GM23248 (cell line): ENCODE measurements around the gene STK16. TPM values are rescaled to one million over a fixed set of nuclear protein-coding genes. Genes with fewer than 3 reads are reported as not detected.
"Not testable (repeated sequence)": the region's sequence is repeated elsewhere in the genome, so short reads cannot be mapped to it uniquely, and the experiment has no call there.

Source experiments
- DNase-seq: peaks from one replicate; pipeline ENCODE4 v3.0.0-alpha.2; 2015
- H2AFZ ChIP-seq: fragments of 200-600 bp; sonication (generic); 2 replicates; pipeline ENCODE4 v1.6.1; 2016; ENCODE audit warnings: antibody characterized with exemption
- H3F3A ChIP-seq: fragments of 200-600 bp; sonication (generic); 2 replicates; pipeline ENCODE4 v1.6.1; 2016; ENCODE audit warnings: mild to moderate bottlenecking, antibody characterized with exemption, mixed run types; ENCODE audit not compliant: insufficient read depth
- H3K27ac ChIP-seq: fragments of 200-600 bp; sonication (generic); 2 replicates; pipeline ENCODE4 v1.5.1; 2016; ENCODE audit warnings: mild to moderate bottlenecking
- H3K27me3 ChIP-seq: fragments of 200-600 bp; sonication (generic); replicated peaks from 2 replicates; pipeline ENCODE4 v1.6.1; 2016; ENCODE audit warnings: mild to moderate bottlenecking; ENCODE audit not compliant: insufficient read depth
- H3K36me3 ChIP-seq: fragments of 200-600 bp; sonication (generic); 2 replicates; pipeline ENCODE4 v1.6.1; 2016; ENCODE audit warnings: low read depth, mild to moderate bottlenecking
- H3K4me1 ChIP-seq: fragments of 200-600 bp; sonication (generic); 2 replicates; pipeline ENCODE4 v1.6.1; 2016; ENCODE audit warnings: mild to moderate bottlenecking; ENCODE audit not compliant: insufficient read depth
- H3K4me2 ChIP-seq: fragments of 200-600 bp; sonication (generic); one replicate; pipeline ENCODE4 v1.6.1; 2016; ENCODE audit warnings: mild to moderate bottlenecking; ENCODE audit not compliant: unreplicated experiment
- H3K4me3 ChIP-seq: fragments of 200-600 bp; sonication (generic); 2 replicates; pipeline ENCODE4 v1.5.1; 2016; ENCODE audit warnings: mild to moderate bottlenecking
- H3K79me2 ChIP-seq: fragments of 200-600 bp; sonication (generic); 2 replicates; pipeline ENCODE4 v1.6.1; 2016; ENCODE audit warnings: mild to moderate bottlenecking; ENCODE audit not compliant: insufficient read depth
- H3K9ac ChIP-seq: fragments of 200-600 bp; sonication (generic); 2 replicates; pipeline ENCODE4 v1.6.1; 2016; ENCODE audit warnings: mild to moderate bottlenecking
- H3K9me2 ChIP-seq: fragments of 200-600 bp; sonication (generic); 2 replicates; pipeline ENCODE4 v1.6.1; 2016; ENCODE audit warnings: mixed run types, mild to moderate bottlenecking, moderate library complexity; ENCODE audit not compliant: insufficient read depth
- H3K9me3 ChIP-seq: fragments of 200-600 bp; sonication (generic); one replicate; pipeline ENCODE4 v1.6.1; 2017; ENCODE audit warnings: low read depth
- H4K20me1 ChIP-seq: fragments of 200-600 bp; sonication (generic); 2 replicates; pipeline ENCODE4 v1.6.0; 2016; ENCODE audit not compliant: insufficient read depth
- EZH2 ChIP-seq: fragments of 200-600 bp; sonication (generic); IDR thresholded peaks from 2 replicates; pipeline ENCODE4 v1.6.1; 2018; ENCODE audit warnings: antibody characterized with exemption, mild to moderate bottlenecking; ENCODE audit not compliant: insufficient read depth, poor library complexity, severe bottlenecking
- EZH2phosphoT487 ChIP-seq: fragments of 200-600 bp; sonication (generic); IDR thresholded peaks from 2 replicates; pipeline ENCODE4 v1.6.1; 2018; ENCODE audit warnings: antibody characterized with exemption, moderate library complexity, mild to moderate bottlenecking, low read depth; ENCODE audit not compliant: insufficient read depth
- WGBS, 2 experiments: methylation state at CpG; one replicate each; pipeline ENCODE4 v1.1.6; 2015 to 2017; ENCODE audit warnings: low lambda C conversion rate in 2 of 2, low coverage in 1 of 2; ENCODE audit errors: missing lambda C conversion rate in 2 of 2; 5-methylcytosine and 5-hydroxymethylcytosine counted together
- in situ Hi-C: fragments of 300-500 bp; cut with MboI; formaldehyde crosslinking; loops from 2 replicates; pipeline ENCODE4 v1.15.0; 2020
- polyA plus RNA-seq: library from polyadenylated mRNA; unstranded; fragments of >200 nt; fragmentation: Nextera tagmentation; extraction: Ambion mirVana; gene quantifications from 2 replicates; pipeline ENCODE4 v1.2.1, GENCODE V29; 2016
- total RNA-seq: library from RNA; depleted of rRNA; stranded (reverse); fragments of >200 nt; shearing (Covaris generic); gene quantifications from 2 replicates; pipeline ENCODE4 v1.2.3, GENCODE V29; 2014

Gene STK16
- total and polyA plus RNA-seq, 2 experiments from 2014 or later = 7.2 to 16.0 TPM

DNA sequence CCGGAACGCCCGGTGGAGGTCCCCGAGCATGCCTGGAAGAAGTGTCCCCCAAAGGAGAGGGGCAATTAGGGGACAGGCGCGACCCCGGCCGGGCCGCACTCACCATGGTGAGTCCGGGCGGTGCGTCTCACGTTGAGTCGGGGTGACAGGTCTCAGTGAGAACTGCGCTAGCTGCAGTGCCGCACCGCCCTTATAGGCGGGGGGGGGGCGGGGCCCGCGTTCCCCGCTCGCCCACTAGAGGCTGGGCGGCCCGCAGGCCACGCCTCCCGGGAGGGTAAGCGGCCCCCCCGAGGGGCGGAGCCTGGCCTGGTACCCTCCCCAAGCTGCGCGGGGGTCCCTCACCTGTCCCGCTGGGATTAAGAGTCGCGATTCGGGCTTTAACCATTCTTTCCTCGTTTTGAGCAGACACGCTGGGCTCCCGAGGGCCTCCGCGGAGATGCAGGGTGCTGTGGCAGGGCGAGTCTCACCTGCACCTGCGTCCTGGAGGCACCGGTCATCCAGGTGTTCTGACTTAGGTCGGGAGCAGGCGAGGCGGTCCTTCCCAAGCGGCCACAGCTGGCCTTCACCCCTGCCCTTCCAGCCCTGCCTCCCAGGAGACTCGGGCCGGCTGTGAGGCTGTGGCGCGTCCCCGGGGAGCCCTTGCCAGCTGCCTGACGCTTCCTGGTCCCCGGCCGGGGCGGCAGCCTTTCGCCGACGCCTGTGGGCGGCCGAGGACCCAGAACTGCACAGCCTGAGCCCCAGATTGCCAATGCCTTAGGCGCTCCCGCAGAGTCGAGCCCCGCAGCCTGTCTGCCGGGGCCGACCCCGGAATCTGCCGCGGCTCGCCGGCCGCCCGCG is 8.7 kb downstream of the STK16 start, which contains the start of gene TUBA4A:
TSS of gene TUBA4A (minus strand) at position 166 of the 837 bp plus-strand sequence. CDS start at position 106, 60 bp downstream.
- Histone ChIP-seq H3K36me3 (no peaks in the 10 kb centered on the region), H3K27ac (no peak within 1 kb of the TSS), H3K27me3 (no peaks in the 10 kb centered on the region; the same call in 1 of the 2 replicates), H3K4me2 (peak within 1 kb of the TSS; percentile 86), H3K9me2 (no peaks in the 10 kb centered on the region), H3K9me3 (no peaks in the 10 kb centered on the region), H4K20me1 (no peaks in the 10 kb centered on the region), H2AFZ (peak within 1 kb of the TSS; percentile 76), H3K9ac (peak within 1 kb of the TSS; percentile 62), H3K4me1 (peaks cover 37% of the 10 kb centered on the region), H3K79me2 (no peaks in the 10 kb centered on the region), H3K4me3 (peak within 1 kb of the TSS; percentile 78), H3F3A (peaks cover 32% of the 10 kb centered on the region)
- in situ Hi-C loops = no loop called here
- TF ChIP-seq EZH2phosphoT487 = no peak
- peak; percentile 83 for DNase-seq
- WGBS, 2 experiments = 1 to 3% methylated on average over 60 to 68 of the region's 76 CpGs

DNA sequence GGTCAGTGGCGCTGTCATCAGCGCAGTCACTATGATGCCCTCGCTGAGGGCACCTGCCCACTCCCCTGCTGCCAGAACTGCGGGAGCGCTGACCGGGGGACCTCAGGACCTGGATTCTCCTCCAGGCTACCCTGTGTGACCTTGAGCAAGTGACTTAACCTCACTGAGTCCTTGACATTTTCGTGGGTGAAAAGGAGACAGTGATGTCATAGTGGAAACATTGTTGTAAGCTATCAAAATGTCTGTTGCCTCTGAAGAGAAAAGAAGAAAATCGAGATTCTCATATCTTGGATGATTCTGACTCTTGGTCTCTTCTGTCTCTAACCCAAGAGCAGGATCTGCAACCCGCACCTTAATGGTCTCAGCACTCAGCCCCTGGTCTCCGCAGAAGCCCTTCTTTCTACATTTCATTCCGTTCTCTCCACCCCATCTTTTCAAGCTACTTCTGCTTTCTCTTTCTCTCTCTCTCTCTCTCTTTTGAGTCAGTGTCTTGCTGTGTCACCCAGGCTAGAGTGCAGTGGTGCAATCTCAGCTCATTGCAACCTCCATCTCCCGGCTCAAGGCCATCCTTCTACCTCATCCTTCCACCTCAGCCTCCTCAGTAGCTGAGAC is 9.4 kb downstream of the STK16 start:
- Histone ChIP-seq H3K9me3 (no peaks in the 10 kb centered on the region), H3K4me2 (peak overlapping the region; percentile 86), H3K4me3 (peak overlapping the region; percentile 78), H3K27ac (no peak overlapping the region), H3K9me2 (no peaks in the 10 kb centered on the region), H3K36me3 (no peaks in the 10 kb centered on the region), H3K9ac (peak overlapping the region; percentile 62), H3K79me2 (no peaks in the 10 kb centered on the region), H3K4me1 (peaks cover 29% of the 10 kb centered on the region), H4K20me1 (no peaks in the 10 kb centered on the region), H3K27me3 (no peaks in the 10 kb centered on the region; the same call in 1 of the 2 replicates), H3F3A (peaks cover 24% of the 10 kb centered on the region), H2AFZ (peak overlapping the region; percentile 76)
- 14 to 17% methylated on average over 10 to 12 of the region's 12 CpGs for WGBS, 2 experiments
- peak; percentile 66 for DNase-seq
- in situ Hi-C loops = no loop called here
- TF ChIP-seq EZH2 (no peak), EZH2phosphoT487 (no peak)

DNA sequence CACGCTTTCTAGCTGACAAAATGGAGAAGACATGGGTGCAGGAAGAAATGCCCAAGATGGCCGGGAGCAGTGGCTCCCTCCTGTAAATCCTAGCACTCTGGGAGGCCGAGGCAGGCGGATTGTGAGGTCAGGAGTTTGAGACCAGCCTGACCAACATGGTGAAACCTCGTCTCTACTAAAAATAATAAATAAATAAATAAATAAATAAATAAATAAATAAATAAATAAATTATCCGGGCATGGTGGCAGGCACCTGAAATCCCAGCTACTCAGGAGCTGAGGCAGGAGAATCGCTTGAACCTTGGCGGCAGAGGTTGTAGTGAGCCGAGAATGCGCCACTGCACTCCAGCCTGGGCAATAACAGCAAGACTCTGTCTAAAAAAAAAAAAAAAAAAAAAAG is 13.7 kb downstream of the STK16 start:
- in situ Hi-C loops, H3K9ac ChIP-seq, H2AFZ ChIP-seq, H3F3A ChIP-seq, H3K4me1 ChIP-seq, DNase-seq, H3K4me3 ChIP-seq, H3K9me3 ChIP-seq, H3K36me3 ChIP-seq, H3K27ac ChIP-seq, H3K9me2 ChIP-seq, H3K4me2 ChIP-seq, H3K79me2 ChIP-seq, H4K20me1 ChIP-seq, H3K27me3 ChIP-seq: not testable (repeated sequence)
- 67 to 73% methylated on average over 10 of the region's 10 CpGs for WGBS, 2 experiments

DNA sequence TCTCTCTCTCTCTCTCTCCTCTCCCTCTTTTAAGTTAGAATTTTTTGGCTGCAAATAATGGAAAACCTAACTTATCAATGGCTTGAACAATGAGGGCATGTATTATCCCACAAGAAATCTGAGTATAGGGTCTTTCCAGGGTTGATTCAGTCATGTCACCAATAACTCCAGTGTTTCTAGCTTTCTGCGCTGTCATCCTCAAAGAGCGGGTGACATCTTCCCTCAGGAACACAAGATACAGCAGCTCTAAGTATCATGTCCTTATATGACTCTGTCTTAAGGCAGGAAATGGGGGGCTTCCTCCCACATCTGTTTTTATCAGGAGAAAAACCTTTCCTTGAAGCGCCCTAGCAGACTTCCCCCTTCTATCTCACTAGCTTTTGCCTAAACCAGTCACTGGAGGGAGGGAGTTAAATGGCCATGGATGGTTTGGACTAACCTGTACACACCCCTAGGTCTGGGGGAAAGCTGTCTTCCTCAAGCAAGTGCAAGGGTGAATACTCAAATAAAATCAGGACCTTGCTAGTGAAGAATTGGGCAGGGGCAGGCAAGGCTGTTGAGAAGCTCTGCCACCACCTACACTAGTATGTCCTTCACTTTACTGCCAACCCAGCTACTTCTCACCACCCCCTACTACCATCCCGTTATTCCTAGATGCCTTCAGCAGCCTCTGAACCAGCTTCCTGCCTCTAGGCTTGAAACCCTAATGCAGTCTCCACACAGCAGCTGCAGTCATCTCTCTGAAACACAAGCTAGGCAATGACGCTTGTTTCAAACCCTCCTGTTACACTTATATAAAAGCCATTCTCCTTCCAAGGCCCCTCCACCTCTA is 16.0 kb downstream of the STK16 start:
- Histone ChIP-seq H3F3A (no peaks in the 10 kb centered on the region), H3K4me2 (no peak overlapping the region), H3K27ac (no peak overlapping the region), H3K4me1 (no peaks in the 10 kb centered on the region), H2AFZ (no peak overlapping the region), H3K4me3 (no peak overlapping the region), H3K9me3 (no peaks in the 10 kb centered on the region), H3K36me3 (no peaks in the 10 kb centered on the region), H3K27me3 (no peaks in the 10 kb centered on the region), H3K79me2 (no peaks in the 10 kb centered on the region), H3K9ac (no peak overlapping the region), H4K20me1 (no peaks in the 10 kb centered on the region), H3K9me2 (no peaks in the 10 kb centered on the region)
- TF ChIP-seq EZH2 (no peak), EZH2phosphoT487 (no peak)
- in situ Hi-C loops = no loop called here
- DNase-seq = no peak
- 56 to 59% methylated on average over 5 of the region's 5 CpGs for WGBS, 2 experiments
